IMR-90 (cell line): ENCODE data around the gene RAI14. TPM values are rescaled to one million over a fixed set of nuclear protein-coding genes. Genes with fewer than 3 reads are reported as not detected.

Experiments used
- polyA plus RNA-seq, 3 experiments: library from polyadenylated mRNA; depleted of rRNA; stranded (reverse); fragments of >200 nt; gene quantifications; 2 replicates each; pipeline ENCODE4 v1.2.3, GENCODE V29; 2012; ENCODE audit warnings: low replicate concordance in 1 of 3
- total RNA-seq: library from RNA; depleted of rRNA; stranded (reverse); fragments of >200 nt; gene quantifications from 2 replicates; pipeline ENCODE4 v1.2.3, GENCODE V29; 2012; rRNA removed

Gene RAI14
- total and polyA plus RNA-seq, 2 of the 4 experiments (the other 2 are of a cell fraction) = 221 to 267 TPM

Other genes with a start within 250 kb of the RAI14 start
- under 0.01 TPM in 2 replicates for gene TTC23L, start 182.8 kb downstream of the RAI14 start, total RNA-seq
- not detected in 2 replicates for gene TTC23L, start 182.8 kb downstream of the RAI14 start, polyA plus RNA-seq (2012; rRNA removed)